ENCODE measurements around the gene DCAF8.

The DCAF8 gene

DNA sequence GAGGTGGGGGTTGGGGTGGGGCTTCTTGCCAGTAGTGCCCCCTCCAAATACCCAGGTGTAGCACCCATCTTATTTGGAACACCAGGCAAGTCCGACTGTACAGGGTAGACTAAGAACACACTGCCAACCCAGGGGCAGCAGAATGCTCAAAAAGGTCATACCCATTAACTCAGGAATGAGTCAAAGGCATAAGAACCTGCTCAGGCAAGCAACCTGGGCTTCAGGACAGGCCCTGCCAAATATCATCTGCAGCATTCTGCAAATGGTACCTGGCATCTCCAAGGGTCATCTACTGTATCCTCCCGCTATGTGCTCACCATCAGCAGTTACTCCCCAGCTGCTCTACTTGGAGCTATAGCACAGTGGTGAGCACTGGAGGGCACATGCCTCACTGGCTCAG lies 37.7 kb downstream of the DCAF8 start:
- no peak overlapping the region for H3K27ac ChIP-seq (ENCODE audit: low read depth, low read length)
- peaks cover 98% of the 10 kb centered on the region for H3K36me3 ChIP-seq (ENCODE audit: control insufficient read depth, insufficient read depth, low read length)
- no peaks in the 10 kb centered on the region for H3K27me3 ChIP-seq (ENCODE audit: control insufficient read depth, insufficient read depth, low read length)
- no peaks in the 10 kb centered on the region; the same call in 1 of the 2 replicates for H3K4me1 ChIP-seq (ENCODE audit: control insufficient read depth, insufficient read depth, low read length)
- H3K9ac ChIP-seq (ENCODE audit: low read depth, low read length), result no peak overlapping the region
- no peaks in the 10 kb centered on the region for H3K9me3 ChIP-seq (ENCODE audit: control insufficient read depth, insufficient read depth, low read length)
- no peak overlapping the region for H3K4me3 ChIP-seq (ENCODE audit: low read depth, low read length)

DNA sequence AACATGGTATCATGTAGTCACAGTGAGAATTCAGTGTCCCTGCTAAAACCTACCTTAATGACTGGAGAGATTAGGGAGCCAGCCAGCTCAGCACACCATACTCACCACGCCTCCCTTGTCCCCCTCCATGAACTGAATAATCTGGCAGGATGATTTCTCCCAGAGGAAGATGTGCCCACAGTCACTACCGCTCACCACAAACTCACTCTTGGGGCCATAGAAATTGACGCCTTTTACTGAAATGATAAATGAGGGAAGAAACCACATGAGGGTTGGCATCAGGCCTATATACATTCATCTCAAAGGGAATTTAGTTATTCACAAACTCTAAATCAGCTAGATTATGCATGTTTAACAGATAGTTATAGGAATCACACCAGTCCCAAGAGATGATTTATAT lies 39.8 kb downstream of the DCAF8 start:
- H3K4me1 ChIP-seq (ENCODE audit: control insufficient read depth, insufficient read depth, low read length), result no peaks in the 10 kb centered on the region; the same call in 1 of the 2 replicates
- H3K9ac ChIP-seq (ENCODE audit: low read depth, low read length), result no peak overlapping the region
- H3K27ac ChIP-seq (ENCODE audit: low read depth, low read length), result no peak overlapping the region
- H3K4me3 ChIP-seq (ENCODE audit: low read depth, low read length), result no peak overlapping the region
- no peaks in the 10 kb centered on the region for H3K9me3 ChIP-seq (ENCODE audit: control insufficient read depth, insufficient read depth, low read length)
- H3K36me3 ChIP-seq (ENCODE audit: control insufficient read depth, insufficient read depth, low read length), result peaks cover 99% of the 10 kb centered on the region
- H3K27me3 ChIP-seq (ENCODE audit: control insufficient read depth, insufficient read depth, low read length), result no peaks in the 10 kb centered on the region

DNA sequence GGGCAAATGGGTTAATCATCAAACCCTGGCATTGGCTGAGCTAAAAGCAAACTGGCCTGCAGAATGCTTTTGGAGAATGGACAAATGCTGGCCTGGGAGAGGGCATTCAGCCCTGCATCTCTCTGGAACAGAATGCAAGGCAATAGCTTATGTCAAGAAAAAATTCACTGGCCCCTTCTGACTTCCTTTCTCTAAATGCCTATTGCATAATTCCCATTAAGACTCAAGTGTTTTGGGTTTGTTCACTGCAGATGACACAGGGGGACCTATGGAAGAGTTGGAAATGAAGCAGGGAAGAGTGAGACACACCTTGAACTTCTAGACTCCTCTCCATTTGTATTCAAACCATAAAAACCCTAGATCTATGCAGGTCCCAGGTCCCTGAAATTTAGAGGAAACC lies 41.3 kb downstream of the DCAF8 start:
- no peaks in the 10 kb centered on the region for H3K27me3 ChIP-seq (ENCODE audit: control insufficient read depth, insufficient read depth, low read length)
- peaks cover 99% of the 10 kb centered on the region for H3K36me3 ChIP-seq (ENCODE audit: control insufficient read depth, insufficient read depth, low read length)
- H3K4me3 ChIP-seq (ENCODE audit: low read depth, low read length), result no peak overlapping the region
- H3K4me1 ChIP-seq (ENCODE audit: control insufficient read depth, insufficient read depth, low read length), result no peaks in the 10 kb centered on the region; the same call in 1 of the 2 replicates
- H3K27ac ChIP-seq (ENCODE audit: low read depth, low read length), result no peak overlapping the region
- no peaks in the 10 kb centered on the region for H3K9me3 ChIP-seq (ENCODE audit: control insufficient read depth, insufficient read depth, low read length)
- H3K9ac ChIP-seq (ENCODE audit: low read depth, low read length), result no peak overlapping the region

DNA sequence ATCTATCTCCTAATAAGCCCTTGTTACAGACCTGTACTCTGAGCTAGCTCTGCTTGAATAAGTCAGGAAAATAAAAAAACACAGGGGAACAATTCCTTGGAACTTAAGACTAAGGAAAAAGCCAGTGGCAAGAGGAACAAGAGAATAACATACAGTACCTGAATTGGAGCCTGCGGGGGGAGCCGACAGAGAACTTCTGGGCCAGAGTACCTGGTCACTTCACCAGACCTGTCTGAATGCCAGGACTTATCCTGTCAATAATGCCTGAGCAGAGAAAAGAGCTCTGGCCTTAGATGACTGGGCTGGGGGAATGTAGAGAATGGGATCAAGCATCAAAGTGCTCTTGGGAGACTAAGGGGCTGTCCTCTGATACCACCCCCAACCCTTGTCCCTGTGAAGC lies 42.0 kb downstream of the DCAF8 start:
- Histone ChIP-seq H3K4me3 (ENCODE audit: low read depth, low read length) (no peak overlapping the region), H3K27me3 (ENCODE audit: control insufficient read depth, insufficient read depth, low read length) (no peaks in the 10 kb centered on the region), H3K27ac (ENCODE audit: low read depth, low read length) (peak overlapping the region; percentile 18), H3K4me1 (ENCODE audit: control insufficient read depth, insufficient read depth, low read length) (no peaks in the 10 kb centered on the region; the same call in 1 of the 2 replicates), H3K9me3 (ENCODE audit: control insufficient read depth, insufficient read depth, low read length) (no peaks in the 10 kb centered on the region), H3K36me3 (ENCODE audit: control insufficient read depth, insufficient read depth, low read length) (peaks cover 99% of the 10 kb centered on the region), H3K9ac (ENCODE audit: low read depth, low read length) (no peak overlapping the region)

DNA sequence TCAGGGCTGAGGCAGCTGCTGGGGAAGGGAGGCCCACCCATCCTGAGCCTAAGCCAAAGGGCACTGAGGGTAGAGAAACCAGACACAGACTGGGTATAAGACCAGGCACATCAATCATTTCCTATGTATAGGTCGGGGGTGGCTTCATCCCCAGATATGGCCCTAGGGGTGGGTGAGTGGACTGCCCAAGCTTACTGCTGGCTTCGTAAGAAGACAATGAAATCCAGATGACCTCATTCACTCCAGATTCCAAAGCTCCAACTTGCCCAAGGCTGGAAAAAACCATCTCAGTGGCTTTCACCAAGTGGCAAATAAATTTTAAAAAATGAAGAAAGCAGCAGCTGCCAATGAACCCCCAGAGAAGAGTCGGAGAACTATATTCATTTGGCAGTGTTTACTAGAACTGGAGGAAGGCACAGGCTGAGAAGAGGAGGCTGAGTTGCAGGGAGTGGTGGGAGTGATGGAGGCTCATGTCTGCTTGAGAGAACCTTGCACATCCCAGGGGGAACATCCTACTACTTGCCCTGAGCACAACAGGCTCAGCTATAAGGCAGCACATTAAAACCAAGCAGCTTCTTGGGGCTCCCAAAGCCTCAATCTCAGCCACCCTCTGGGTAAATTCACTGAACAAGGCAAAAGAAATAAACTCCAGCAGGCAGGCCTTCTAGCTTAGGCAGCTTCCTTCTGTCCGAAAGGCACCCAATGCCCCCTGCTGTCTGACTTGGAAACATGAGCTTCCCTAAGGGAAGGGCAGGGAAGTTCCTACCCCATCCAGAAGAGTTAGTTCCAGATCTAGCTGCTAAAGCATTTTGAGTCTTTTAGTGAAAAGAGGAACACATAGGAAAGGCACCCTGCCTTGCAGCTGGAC lies 43.1 kb downstream of the DCAF8 start:
- Histone ChIP-seq H3K27ac (ENCODE audit: low read depth, low read length) (peak overlapping the region; percentile 37), H3K9ac (ENCODE audit: low read depth, low read length) (no peak overlapping the region), H3K9me3 (ENCODE audit: control insufficient read depth, insufficient read depth, low read length) (no peaks in the 10 kb centered on the region), H3K27me3 (ENCODE audit: control insufficient read depth, insufficient read depth, low read length) (no peaks in the 10 kb centered on the region), H3K4me1 (ENCODE audit: control insufficient read depth, insufficient read depth, low read length) (no peaks in the 10 kb centered on the region; the same call in 1 of the 2 replicates), H3K4me3 (ENCODE audit: low read depth, low read length) (no peak overlapping the region), H3K36me3 (ENCODE audit: control insufficient read depth, insufficient read depth, low read length) (peaks cover 99% of the 10 kb centered on the region)

DNA sequence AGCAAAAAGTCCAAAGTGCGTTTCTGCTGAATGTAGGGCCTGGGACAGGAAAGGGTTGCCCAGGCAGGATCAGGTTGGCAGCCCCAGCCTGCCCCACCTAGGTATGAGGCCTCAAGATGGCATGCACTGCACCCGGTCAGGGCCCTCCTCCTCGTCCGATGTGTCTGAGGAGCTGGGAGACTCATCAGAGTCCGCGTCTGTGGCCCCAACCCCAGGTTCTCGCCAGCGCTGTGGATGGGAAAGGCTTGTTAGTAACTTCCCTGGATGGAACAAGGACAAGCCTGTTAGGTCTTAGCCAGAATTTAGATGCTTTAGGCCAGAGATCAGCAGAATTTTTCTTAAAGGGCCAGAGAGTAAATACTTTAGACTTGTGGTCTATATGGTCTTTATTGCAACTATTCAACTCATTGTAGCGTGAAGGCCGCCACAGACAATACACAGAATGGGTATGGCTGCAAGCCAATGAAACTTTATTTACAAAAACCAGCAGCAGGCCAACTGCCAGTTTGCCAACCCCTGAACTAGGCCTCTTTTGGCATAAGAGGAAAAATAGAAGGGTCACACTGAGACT lies 44.8 kb downstream of the DCAF8 start:
- H3K36me3 ChIP-seq (ENCODE audit: control insufficient read depth, insufficient read depth, low read length), result peaks cover 98% of the 10 kb centered on the region
- H3K9me3 ChIP-seq (ENCODE audit: control insufficient read depth, insufficient read depth, low read length), result no peaks in the 10 kb centered on the region
- no peaks in the 10 kb centered on the region; the same call in 1 of the 2 replicates for H3K4me1 ChIP-seq (ENCODE audit: control insufficient read depth, insufficient read depth, low read length)
- H3K27ac ChIP-seq (ENCODE audit: low read depth, low read length), result peak overlapping the region; percentile 9
- no peak overlapping the region for H3K9ac ChIP-seq (ENCODE audit: low read depth, low read length)
- H3K27me3 ChIP-seq (ENCODE audit: control insufficient read depth, insufficient read depth, low read length), result no peaks in the 10 kb centered on the region
- no peak overlapping the region for H3K4me3 ChIP-seq (ENCODE audit: low read depth, low read length)

DNA sequence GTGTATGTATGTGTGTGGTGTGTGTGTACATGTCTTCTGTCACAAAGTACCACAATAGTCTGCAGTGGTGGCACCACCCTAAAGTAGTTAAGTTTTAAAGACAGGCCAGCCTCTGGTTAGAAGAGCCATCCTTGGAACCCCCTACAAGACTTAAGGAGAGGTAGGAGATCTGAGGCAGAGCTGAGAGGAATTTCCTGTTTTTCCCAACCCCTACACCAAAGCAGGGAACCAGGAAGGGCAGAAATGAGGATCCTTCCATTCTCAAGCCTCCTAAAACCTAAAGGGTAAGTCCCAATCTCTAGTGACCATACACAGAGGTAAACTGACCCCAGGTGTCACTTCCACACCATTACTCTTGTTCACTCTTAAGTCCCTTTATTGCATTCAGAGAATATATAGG lies 46.0 kb downstream of the DCAF8 start:
- Histone ChIP-seq H3K27me3 (ENCODE audit: control insufficient read depth, insufficient read depth, low read length) (no peaks in the 10 kb centered on the region), H3K9me3 (ENCODE audit: control insufficient read depth, insufficient read depth, low read length) (no peaks in the 10 kb centered on the region), H3K4me3 (ENCODE audit: low read depth, low read length) (no peak overlapping the region), H3K9ac (ENCODE audit: low read depth, low read length) (no peak overlapping the region), H3K36me3 (ENCODE audit: control insufficient read depth, insufficient read depth, low read length) (peaks cover 98% of the 10 kb centered on the region), H3K27ac (ENCODE audit: low read depth, low read length) (no peak overlapping the region), H3K4me1 (ENCODE audit: control insufficient read depth, insufficient read depth, low read length) (peaks cover 3% of the 10 kb centered on the region)

DNA sequence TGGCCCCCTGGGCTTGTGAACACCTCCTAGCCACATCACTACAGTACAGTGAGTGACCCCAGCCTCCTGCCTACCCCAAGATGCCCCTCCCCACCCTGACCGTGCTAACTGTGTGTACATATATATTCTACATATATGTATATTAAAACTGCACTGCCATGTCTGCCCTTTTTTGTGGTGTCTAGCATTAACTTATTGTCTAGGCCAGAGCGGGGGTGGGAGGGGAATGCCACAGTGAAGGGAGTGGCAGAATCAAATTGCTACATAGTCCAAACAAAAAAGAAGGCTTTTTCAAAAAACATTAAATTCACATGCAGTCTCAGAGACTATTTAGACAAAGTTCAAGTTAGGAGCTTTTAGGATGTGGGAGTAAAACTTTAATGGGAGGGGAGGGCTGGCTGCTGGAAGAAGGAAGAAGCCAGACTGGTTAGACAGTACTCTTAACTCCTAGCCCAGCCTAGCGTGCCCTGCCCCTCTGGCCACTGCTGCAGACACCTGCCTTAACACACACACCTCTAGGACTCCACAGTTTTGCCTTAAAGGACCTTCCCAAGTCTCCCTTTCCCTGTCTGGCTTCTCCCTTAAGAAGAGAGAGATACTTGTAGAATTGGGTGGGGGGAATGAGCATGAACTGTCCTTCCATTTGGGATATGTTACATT lies 47.7 kb downstream of the DCAF8 start:
- no peak overlapping the region for H3K9ac ChIP-seq (ENCODE audit: low read depth, low read length)
- H3K4me3 ChIP-seq (ENCODE audit: low read depth, low read length), result no peak overlapping the region
- H3K27ac ChIP-seq (ENCODE audit: low read depth, low read length), result no peak overlapping the region
- no peaks in the 10 kb centered on the region for H3K27me3 ChIP-seq (ENCODE audit: control insufficient read depth, insufficient read depth, low read length)
- peaks cover 17% of the 10 kb centered on the region for H3K4me1 ChIP-seq (ENCODE audit: control insufficient read depth, insufficient read depth, low read length)
- no peaks in the 10 kb centered on the region for H3K9me3 ChIP-seq (ENCODE audit: control insufficient read depth, insufficient read depth, low read length)
- H3K36me3 ChIP-seq (ENCODE audit: control insufficient read depth, insufficient read depth, low read length), result peaks cover 91% of the 10 kb centered on the region

DNA sequence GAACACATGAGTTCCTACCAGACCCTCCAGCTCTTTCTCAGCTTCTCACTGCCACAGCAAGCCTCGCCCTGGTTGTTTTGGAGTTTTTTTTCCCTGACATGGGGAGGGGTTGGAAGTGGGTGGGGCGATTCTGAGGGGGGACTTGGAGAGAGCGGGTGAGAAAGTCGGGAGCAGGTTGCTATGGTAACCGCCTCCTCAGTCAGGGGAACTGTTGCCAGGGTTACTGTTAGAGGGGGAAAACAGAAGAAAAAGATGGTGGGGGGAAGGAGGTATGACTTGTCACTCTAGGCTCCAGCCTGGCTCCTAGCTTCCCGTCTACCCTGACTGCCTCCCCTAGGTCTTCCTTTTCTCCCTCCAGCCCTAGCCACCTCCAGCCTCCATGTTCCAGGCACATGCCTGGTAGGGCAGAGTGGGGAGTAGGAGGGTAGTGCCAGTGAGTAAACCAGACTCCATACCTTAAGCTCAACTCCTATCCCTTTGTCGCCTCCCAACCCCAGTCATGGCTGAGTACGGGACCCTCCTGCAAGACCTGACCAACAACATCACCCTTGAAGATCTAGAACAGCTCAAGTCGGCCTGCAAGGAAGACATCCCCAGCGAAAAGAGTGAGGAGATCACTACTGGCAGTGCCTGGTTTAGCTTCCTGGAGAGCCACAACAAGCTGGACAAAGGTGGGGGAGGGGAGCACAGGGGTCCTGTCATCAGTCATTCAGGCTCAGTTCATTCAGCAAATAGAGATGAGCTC lies 51.1 kb downstream of the DCAF8 start:
- no peak overlapping the region for H3K4me3 ChIP-seq (ENCODE audit: low read depth, low read length)
- no peaks in the 10 kb centered on the region for H3K9me3 ChIP-seq (ENCODE audit: control insufficient read depth, insufficient read depth, low read length)
- peaks cover 83% of the 10 kb centered on the region for H3K36me3 ChIP-seq (ENCODE audit: control insufficient read depth, insufficient read depth, low read length)
- H3K27me3 ChIP-seq (ENCODE audit: control insufficient read depth, insufficient read depth, low read length), result no peaks in the 10 kb centered on the region
- H3K27ac ChIP-seq (ENCODE audit: low read depth, low read length), result no peak overlapping the region
- no peak overlapping the region for H3K9ac ChIP-seq (ENCODE audit: low read depth, low read length)
- H3K4me1 ChIP-seq (ENCODE audit: control insufficient read depth, insufficient read depth, low read length), result peaks cover 51% of the 10 kb centered on the region

DNA sequence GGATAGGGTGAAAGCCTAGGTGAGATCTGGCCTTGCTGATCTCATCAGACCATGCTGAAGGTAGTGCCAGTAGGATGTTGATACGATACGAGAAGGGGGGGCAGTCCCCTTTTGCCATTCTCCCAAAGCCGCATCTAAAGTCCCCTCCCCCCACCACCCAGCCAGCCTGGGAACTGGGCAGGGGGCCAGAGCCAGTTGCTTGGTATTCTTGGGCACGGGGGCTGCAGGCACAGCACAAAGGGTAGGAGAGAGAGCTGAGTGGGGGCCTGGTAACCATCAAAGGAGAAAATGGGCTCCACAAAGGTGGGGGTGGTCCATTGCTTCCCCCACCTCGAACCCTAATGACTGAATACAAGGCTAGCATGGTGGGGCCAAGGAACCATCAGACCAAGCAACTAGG lies 51.8 kb downstream of the DCAF8 start:
- Histone ChIP-seq H3K27ac (ENCODE audit: low read depth, low read length) (no peak overlapping the region), H3K36me3 (ENCODE audit: control insufficient read depth, insufficient read depth, low read length) (peaks cover 76% of the 10 kb centered on the region), H3K9ac (ENCODE audit: low read depth, low read length) (no peak overlapping the region), H3K9me3 (ENCODE audit: control insufficient read depth, insufficient read depth, low read length) (no peaks in the 10 kb centered on the region), H3K4me3 (ENCODE audit: low read depth, low read length) (no peak overlapping the region), H3K4me1 (ENCODE audit: control insufficient read depth, insufficient read depth, low read length) (peaks cover 55% of the 10 kb centered on the region), H3K27me3 (ENCODE audit: control insufficient read depth, insufficient read depth, low read length) (no peaks in the 10 kb centered on the region)
